Lower leg skin (tissue), 4 donors: ENCODE measurements around the gene LNPEP. TPM values are rescaled to one million over a fixed set of nuclear protein-coding genes. Genes with fewer than 3 reads are reported as not detected.

Source experiments
- DNase-seq, 2 donors: peaks; one replicate each; pipeline ENCODE4 v3.0.0-alpha.2; 2019; ENCODE audit warnings: low spot score in 2 of 2
- H3K4me3 ChIP-seq: fragments of 200-600 bp; sonication (generic); 2 replicates; pipeline ENCODE4 v1.5.1; 2017; ENCODE audit warnings: mild to moderate bottlenecking, low read depth; ENCODE audit not compliant: poor library complexity, severe bottlenecking
- CTCF ChIP-seq, 3 donors: fragments of 450-650 bp; IDR thresholded peaks; one replicate each; pipeline ENCODE4 v1.5.1; 2016; ENCODE audit warnings: antibody characterized with exemption in 3 of 3, mild to moderate bottlenecking in 3 of 3, moderate library complexity in 2 of 3
- POLR2A ChIP-seq, 2 donors: fragments of 450-650 bp; IDR thresholded peaks; one replicate each; pipeline ENCODE4 v1.6.1; 2016 to 2017; ENCODE audit warnings: antibody characterized with exemption in 2 of 2, mild to moderate bottlenecking in 1 of 2, moderate library complexity in 1 of 2
- WGBS, 2 donors: methylation state at CpG; one replicate each; pipeline ENCODE4 v1.1.5; 2018; 5-methylcytosine and 5-hydroxymethylcytosine counted together
- intact Hi-C: fragments of 100-400 bp; cut with DNase I; formaldehyde crosslinking; loops from one replicate; pipeline ENCODE4 v1.15.0; 2023; ENCODE audit warnings: low total_unique reads
- total RNA-seq, 4 donors: library from RNA; depleted of rRNA; stranded (reverse); fragments of >200 nt; gene quantifications; one replicate each; pipeline ENCODE4 v1.1.0, GENCODE V29; 2016

LNPEP gene
- total RNA-seq, 4 donors from 2014 or later: 53.9 to 60.1 (median 56.9) TPM

GRCh38 chr5:97042996-97043395, 107.1 kb downstream of the LNPEP start:
- intact Hi-C loops: no loop called here
- TF ChIP-seq CTCF (IDR thresholded peaks at IDR 0.05) (no peak), POLR2A (IDR thresholded peaks at IDR 0.05) (no peak)
- H3K4me3 ChIP-seq: no peak overlapping the region
- WGBS, 2 donors: 65 to 67% methylated on average over 7 of the region's 7 CpGs
- DNase-seq: no peak

GRCh38 chr5:97043511-97043910, 107.6 kb downstream of the LNPEP start:
- no peak for TF ChIP-seq CTCF (IDR thresholded peaks at IDR 0.05)
- no peak for TF ChIP-seq POLR2A (IDR thresholded peaks at IDR 0.05)
- WGBS, 2 donors: 71 to 83% methylated on average over 3 of the region's 3 CpGs
- no peak for DNase-seq
- intact Hi-C loops: no loop called here
- H3K4me3 ChIP-seq: no peak overlapping the region

- no peak for TF ChIP-seq POLR2A (IDR thresholded peaks at IDR 0.05)
- TF ChIP-seq CTCF (IDR thresholded peaks at IDR 0.05): no peak
- intact Hi-C loops: no loop called here
- H3K4me3 ChIP-seq: no peak overlapping the region
- 73 to 78% methylated on average over 2 of the region's 2 CpGs for WGBS, 2 donors
- DNase-seq: no peak
Observed at GRCh38 chr5:97044052-97044451, 108.2 kb downstream of the LNPEP start.

GRCh38 chr5:97046270-97046982, 110.5 kb downstream of the LNPEP start:
- TF ChIP-seq CTCF (IDR thresholded peaks at IDR 0.05) (no peak), POLR2A (IDR thresholded peaks at IDR 0.05) (no peak)
- H3K4me3 ChIP-seq: no peak overlapping the region
- 79% methylated on average over 7 of the region's 7 CpGs for WGBS, 2 donors
- intact Hi-C loops: no loop called here
- no peak for DNase-seq

GRCh38 chr5:97047076-97047475, 111.2 kb downstream of the LNPEP start:
- TF ChIP-seq CTCF (IDR thresholded peaks at IDR 0.05): no peak
- no peak for TF ChIP-seq POLR2A (IDR thresholded peaks at IDR 0.05)
- no peak for DNase-seq
- WGBS, 2 donors: 77 to 87% methylated on average over 1 of the region's 1 CpG
- no peak overlapping the region for H3K4me3 ChIP-seq
- intact Hi-C loops: no loop called here

- WGBS, 2 donors: 80 to 82% methylated on average over 7 of the region's 7 CpGs
- intact Hi-C loops: no loop called here
- DNase-seq: no peak
- no peak for TF ChIP-seq POLR2A (IDR thresholded peaks at IDR 0.05)
- TF ChIP-seq CTCF (IDR thresholded peaks at IDR 0.05): no peak
- no peak overlapping the region for H3K4me3 ChIP-seq
Observed at GRCh38 chr5:97049175-97049574, 113.3 kb downstream of the LNPEP start.
